ENCODE data around the gene NEU3.

DNA sequence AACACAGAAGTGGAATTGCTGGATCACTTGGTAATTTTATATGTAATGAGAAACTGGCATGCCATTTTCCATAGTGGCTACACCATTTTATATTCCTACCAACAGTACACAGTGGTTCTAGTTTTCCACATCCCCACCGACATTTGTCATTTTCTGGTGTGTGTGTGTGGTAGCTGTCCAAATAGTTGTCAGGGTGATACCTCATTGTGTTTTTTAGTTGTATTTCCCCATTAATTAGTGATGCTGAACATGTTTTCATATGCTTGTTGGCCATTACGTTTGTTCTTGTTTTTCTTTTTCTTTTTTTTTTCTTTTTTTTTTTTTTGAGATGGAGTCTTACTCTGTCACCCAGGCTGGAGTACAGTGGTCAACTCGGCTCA, 12.2 kb downstream of the NEU3 start:
- TF ChIP-seq POLR2AphosphoS5 (IDR thresholded peaks at IDR 0.05; ENCODE audit: borderline replicate concordance, low read depth, low read length) (no peak), EZH2 (IDR thresholded peaks at IDR 0.05) (no peak)
